Right lung (tissue), 5 donors: ENCODE measurements around the gene RFTN1. TPM values are rescaled to one million over a fixed set of nuclear protein-coding genes. Genes with fewer than 3 reads are reported as not detected.

Experiments used
- DNase-seq, 2 donors: peaks; one replicate each; pipeline ENCODE4 v3.0.0-alpha.2; 2013
- polyA plus RNA-seq, 5 donors: library from polyadenylated mRNA; unstranded; fragments of 120-200 nt; gene quantifications; one replicate each; pipeline versions ENCODE4 v1.2.1 to v1.2.3, GENCODE V29; 2013; ENCODE audit warnings: inconsistent platforms in 1 of 5, low replicate concordance in 1 of 5; ENCODE audit not compliant: insufficient read length in 5 of 5, insufficient read depth in 1 of 5

Gene RFTN1
- polyA plus RNA-seq, 5 donors = 57.8 to 77.2 (median 65.3) TPM

- no peak for DNase-seq
Measured at GRCh38 chr3:16286751-16287543, 226.6 kb downstream of the RFTN1 start.

- DNase-seq = no peak
Measured at GRCh38 chr3:16286161-16286560, 227.3 kb downstream of the RFTN1 start.

DNA sequence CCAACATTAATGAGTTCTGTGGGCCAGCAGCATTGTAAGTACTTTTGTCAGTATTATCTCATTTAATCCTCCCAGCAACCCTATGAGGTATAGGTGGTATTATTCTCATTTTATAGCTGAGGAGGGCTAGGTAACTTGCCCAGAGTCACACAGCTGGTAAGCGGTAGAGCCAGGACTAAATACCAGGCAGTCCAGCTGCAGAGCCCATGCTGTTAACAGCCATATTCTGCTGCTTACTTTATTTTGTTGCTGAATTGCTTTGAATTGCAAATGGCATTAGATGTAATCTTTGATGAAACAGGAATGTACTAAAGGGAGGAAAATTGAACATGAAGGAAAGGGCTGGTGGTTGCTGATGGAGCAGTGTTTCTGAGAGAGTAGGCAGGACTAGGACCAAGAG lies 228.9 kb downstream of the RFTN1 start:
- no peak for DNase-seq

DNA sequence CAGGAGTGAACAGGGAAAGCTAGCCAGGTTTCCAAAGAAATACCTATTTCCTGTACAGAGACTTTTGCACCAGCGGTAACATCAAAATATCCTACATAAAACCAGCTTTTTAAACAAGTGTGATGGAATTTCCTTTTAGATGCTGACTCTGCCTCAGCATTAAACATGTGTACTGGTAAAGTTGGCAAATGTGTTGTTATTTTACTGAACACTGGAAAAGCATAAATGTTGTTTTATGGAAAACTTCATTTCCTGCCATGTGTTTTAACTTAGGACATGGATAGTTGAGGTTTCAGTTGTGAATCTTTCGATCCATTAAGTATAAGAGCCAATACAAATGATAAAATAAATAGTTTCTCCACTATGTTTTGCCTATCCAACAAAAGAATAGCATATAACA lies 232.8 kb downstream of the RFTN1 start:
- no peak for DNase-seq

- no peak for DNase-seq
Measured at GRCh38 chr3:16279010-16279801, 234.3 kb downstream of the RFTN1 start.

DNA sequence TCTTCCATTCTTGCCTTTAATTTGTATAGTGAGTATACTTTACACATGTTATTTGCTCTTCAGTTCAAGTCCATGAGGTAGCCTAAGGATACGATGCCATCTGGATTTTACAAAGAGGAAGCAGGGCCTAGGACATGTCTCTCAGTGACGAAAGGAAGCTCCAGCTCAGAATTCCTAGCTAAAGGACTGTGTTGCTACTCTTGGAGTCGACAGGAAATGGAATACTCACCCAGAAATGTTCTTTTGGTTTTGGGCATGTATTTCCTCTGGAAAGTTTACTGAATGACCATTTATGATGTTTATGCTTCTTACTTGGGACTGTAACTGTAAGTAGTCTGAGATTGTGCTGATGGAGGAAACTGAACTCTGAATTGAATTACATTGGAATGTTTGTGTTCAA lies 236.0 kb downstream of the RFTN1 start:
- DNase-seq = no peak

- no peak for DNase-seq
Measured at GRCh38 chr3:16273867-16274266, 239.6 kb downstream of the RFTN1 start.

DNA sequence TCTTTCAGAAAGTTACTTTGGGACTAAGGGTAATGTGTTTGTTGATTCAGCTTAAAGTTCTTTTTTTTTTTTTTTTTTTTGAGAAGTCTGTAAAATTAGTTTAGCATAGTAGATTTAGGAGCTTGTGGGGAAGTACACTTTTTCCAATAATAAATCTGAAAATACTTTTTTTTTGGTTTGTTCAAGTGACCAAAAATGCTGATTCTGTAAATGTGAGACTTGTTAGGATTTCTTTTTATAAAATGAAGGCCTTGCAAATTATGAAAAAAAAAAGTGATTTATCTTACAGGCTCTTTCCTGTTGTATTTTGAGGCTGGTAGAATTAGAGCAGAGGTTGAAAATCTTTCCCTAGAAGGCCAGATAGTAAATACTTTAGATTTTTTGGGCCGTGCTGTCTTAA lies 240.9 kb downstream of the RFTN1 start:
- no peak for DNase-seq

DNA sequence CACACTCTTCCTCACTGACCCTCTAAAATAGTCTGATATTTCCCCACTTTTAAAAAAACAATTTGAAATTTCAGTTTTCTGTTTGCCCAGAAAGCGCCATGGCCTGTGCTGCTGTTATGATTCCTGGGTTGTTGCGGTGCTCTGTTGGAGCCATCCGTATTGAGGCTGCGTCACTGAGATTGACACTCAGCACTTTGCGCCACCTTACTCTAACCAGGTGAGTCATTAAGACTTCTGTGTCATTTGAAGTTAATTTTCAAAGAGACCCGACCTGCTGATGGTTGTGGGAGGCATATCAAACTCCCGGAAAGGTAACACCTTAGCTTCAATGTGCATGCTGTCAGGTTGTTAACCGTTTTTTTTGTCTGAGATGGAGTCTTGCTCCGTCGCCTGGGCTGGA lies 242.6 kb downstream of the RFTN1 start:
- DNase-seq = no peak

DNA sequence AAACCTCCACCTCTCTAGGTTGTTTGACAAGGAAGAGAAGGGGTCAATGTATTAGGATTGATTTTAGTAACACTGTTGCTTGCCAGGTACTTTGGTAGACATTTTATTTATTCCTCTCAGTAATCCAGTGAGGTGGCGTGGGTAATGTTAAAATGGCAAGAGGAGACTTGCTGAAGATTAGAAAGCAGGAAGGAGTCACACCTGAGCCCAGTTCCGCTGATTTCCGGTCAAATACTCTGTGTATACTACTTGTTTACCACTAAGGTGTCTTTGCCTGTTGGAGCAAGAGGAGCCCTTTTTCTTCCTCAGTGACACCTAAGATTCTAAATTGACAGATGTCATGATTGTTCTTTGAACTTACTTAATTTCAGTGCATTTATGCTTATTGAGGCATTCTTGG lies 246.8 kb downstream of the RFTN1 start:
- DNase-seq = no peak

Other genes starting within 250 kb of the RFTN1 start
- 10 to 100 TPM; 16.3 to 24.8 (median 18.2) TPM for gene DPH3, start 248.8 kb downstream of the RFTN1 start, polyA plus RNA-seq
- 10 to 100 TPM in 4 of 5 donors, 1 to 10 TPM in 1; 9.3 to 14.9 (median 12.7) TPM for gene OXNAD1, start 248.5 kb downstream of the RFTN1 start, polyA plus RNA-seq
- gene DAZL, start 91.7 kb upstream of the RFTN1 start, polyA plus RNA-seq = under 1 TPM in 2 of 5 donors, not detected in 3; 0.04 to 0.07 TPM